HL-60 (cell line): ENCODE results near the gene ATP6V1B1.

Experiments used
- REST ChIP-seq: IDR thresholded peaks from 2 replicates; pipeline ENCODE4 v1.6.1; 2012; ENCODE audit warnings: low read depth; ENCODE audit not compliant: insufficient replicate concordance
- TF ChIP-seq, protein P1 (sequence below): IDR thresholded peaks from one replicate; pipeline ENCODE4 v1.5.1; 2011; ENCODE audit warnings: low read length, control low read depth, inconsistent platforms; ENCODE audit not compliant: insufficient read depth

DNA sequence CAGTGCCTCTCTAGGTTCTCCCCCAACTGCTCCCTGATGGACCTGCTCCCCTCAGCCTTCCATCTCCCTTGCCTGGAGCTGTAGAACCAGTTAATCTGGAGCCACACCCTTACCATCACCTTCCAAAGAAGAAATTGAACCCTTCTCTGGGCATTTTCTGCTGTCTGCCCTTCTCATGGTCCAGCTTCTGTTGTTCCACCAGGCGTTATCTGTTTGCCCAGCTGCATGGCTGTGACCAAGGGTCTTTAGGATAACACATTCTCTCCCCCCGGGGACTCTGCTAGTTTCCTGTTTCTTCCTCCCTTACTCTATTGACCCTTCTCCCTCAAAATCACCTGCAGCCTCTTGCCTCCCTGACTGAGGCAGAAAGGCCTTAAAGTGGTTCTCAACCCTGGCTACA is 39.5 kb downstream of the ATP6V1B1 start:
- TF ChIP-seq, protein P1, sequence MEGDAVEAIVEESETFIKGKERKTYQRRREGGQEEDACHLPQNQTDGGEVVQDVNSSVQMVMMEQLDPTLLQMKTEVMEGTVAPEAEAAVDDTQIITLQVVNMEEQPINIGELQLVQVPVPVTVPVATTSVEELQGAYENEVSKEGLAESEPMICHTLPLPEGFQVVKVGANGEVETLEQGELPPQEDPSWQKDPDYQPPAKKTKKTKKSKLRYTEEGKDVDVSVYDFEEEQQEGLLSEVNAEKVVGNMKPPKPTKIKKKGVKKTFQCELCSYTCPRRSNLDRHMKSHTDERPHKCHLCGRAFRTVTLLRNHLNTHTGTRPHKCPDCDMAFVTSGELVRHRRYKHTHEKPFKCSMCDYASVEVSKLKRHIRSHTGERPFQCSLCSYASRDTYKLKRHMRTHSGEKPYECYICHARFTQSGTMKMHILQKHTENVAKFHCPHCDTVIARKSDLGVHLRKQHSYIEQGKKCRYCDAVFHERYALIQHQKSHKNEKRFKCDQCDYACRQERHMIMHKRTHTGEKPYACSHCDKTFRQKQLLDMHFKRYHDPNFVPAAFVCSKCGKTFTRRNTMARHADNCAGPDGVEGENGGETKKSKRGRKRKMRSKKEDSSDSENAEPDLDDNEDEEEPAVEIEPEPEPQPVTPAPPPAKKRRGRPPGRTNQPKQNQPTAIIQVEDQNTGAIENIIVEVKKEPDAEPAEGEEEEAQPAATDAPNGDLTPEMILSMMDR: no peak
- TF ChIP-seq REST: no peak
